MG63 (cell line): ENCODE data around the gene DUS1L. TPM values are rescaled to one million over a fixed set of nuclear protein-coding genes. Genes with fewer than 3 reads are reported as not detected.

Experiments
- DNase-seq: peaks from one replicate; pipeline ENCODE4 v3.0.0-alpha.2; 2020
- H3K27me3 ChIP-seq: fragments of 250-450 bp; sonication (Bioruptor Pico); 2 replicates; pipeline ENCODE4 v1.5.1; 2020; ENCODE audit warnings: mild to moderate bottlenecking, moderate library complexity
- H3K36me3 ChIP-seq: fragments of 250-450 bp; sonication (Bioruptor Pico); 2 replicates; pipeline ENCODE4 v1.5.1; 2020; ENCODE audit warnings: mild to moderate bottlenecking, moderate library complexity
- H3K4me3 ChIP-seq: fragments of 250-450 bp; sonication (Bioruptor Pico); 2 replicates; pipeline ENCODE4 v1.5.1; 2020; ENCODE audit warnings: mild to moderate bottlenecking, moderate library complexity
- H3K9me3 ChIP-seq: fragments of 250-450 bp; sonication (Bioruptor Pico); 2 replicates; pipeline ENCODE4 v1.5.1; 2020; ENCODE audit warnings: mild to moderate bottlenecking, moderate library complexity
- total RNA-seq: library from RNA; depleted of rRNA; stranded (reverse); fragments of >200 nt; shearing (Covaris generic); gene quantifications from 2 replicates; pipeline ENCODE4 v1.2.3, GENCODE V29; 2014; ENCODE audit warnings: low replicate concordance

DUS1L gene
- total RNA-seq, 1 experiment from 2014 or later: 104 TPM

- no peaks in the 10 kb centered on the region for H3K27me3 ChIP-seq
- H3K9me3 ChIP-seq: no peaks in the 10 kb centered on the region
- DNase-seq: no peak
- peak within 1 kb of the TSS; percentile 25 for H3K4me3 ChIP-seq
- peaks cover 13% of the 10 kb centered on the region for H3K36me3 ChIP-seq
These were observed 34.2 kb downstream of the DUS1L start, which contains the start of gene RAC3 for GRCh38 chr17:82031303-82031884. TSS of gene RAC3 (plus strand) at chr17:82031678. CDS start at chr17:82031762, 84 bp downstream.

DNA sequence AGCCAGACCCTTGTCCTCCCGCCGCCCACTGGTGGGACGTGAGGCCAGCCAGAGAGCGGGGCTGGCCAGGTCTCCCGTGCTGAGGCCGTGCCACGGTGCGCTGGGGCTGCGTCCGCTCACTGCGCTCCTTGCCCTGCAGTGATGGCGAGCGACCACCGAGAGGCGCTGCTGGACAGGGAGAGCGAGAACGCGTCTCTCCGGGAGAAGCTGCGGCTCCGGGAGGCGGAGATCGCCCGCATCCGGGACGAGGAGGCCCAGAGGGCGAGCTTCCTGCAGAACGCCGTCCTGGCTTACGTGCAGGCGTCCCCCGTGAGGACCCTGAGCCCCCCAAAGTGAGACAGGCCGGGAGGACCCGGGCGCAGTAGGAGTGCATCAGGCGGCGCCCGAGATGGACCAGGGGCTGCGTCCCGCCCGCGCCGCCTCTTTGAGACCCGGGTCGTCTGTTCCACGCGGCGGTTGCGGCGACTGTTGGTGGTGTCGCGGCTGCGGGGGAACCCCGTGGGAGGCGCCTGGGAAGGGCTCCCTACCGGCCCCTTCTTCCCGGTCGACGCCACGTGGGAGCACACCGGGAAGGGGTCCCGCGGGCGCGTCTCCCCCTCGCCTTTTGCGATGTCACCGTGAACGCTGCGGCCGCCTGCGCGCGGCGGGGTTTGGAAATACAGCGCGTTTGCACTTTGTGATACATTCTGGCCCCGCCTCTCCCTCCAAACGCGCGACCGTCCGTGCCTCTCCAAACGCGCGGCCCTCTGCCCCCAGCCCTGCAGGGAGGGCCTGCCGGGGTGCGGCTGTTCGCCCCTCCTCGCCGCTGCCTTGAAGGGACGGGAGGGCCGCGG is 34.9 kb downstream of the DUS1L start:
- H3K27me3 ChIP-seq: no peaks in the 10 kb centered on the region
- H3K9me3 ChIP-seq: no peaks in the 10 kb centered on the region
- no peak for DNase-seq
- no peak overlapping the region for H3K4me3 ChIP-seq
- peaks cover 12% of the 10 kb centered on the region for H3K36me3 ChIP-seq

DNA sequence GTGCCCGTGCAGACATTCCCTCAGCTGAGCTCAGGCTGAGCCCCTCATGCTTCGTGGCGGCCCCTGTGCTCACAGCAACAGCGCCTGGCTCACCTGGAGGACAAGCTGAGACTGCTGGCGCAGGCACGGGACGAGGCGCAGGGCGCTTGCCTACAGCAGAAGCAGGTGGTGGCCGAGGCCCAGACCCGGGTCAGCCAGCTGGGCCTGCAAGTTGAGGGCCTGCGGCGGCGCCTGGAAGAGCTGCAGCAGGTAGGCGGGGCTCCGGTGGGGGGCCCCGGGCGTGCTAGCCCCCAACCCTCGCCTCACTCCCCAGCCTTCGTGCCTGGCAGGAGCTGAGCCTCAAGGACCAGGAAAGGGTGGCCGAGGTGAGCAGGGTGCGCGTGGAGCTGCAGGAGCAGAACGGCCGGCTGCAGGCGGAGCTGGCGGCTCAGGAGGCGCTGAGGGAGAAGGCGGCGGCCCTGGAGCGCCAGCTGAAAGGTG is 35.6 kb downstream of the DUS1L start:
- no peak for DNase-seq
- Histone ChIP-seq H3K36me3 (peaks cover 9% of the 10 kb centered on the region), H3K9me3 (no peaks in the 10 kb centered on the region), H3K4me3 (no peak overlapping the region), H3K27me3 (no peaks in the 10 kb centered on the region)

- Histone ChIP-seq H3K27me3 (no peaks in the 10 kb centered on the region), H3K4me3 (no peak overlapping the region), H3K9me3 (no peaks in the 10 kb centered on the region), H3K36me3 (peaks cover 9% of the 10 kb centered on the region)
- DNase-seq: no peak
These were observed 36.2 kb downstream of the DUS1L start for GRCh38 chr17:82029391-82029790.

GRCh38 chr17:82028966-82029365 is 36.6 kb downstream of the DUS1L start:
- H3K27me3 ChIP-seq: no peaks in the 10 kb centered on the region
- H3K36me3 ChIP-seq: peaks cover 9% of the 10 kb centered on the region
- no peaks in the 10 kb centered on the region for H3K9me3 ChIP-seq
- no peak overlapping the region for H3K4me3 ChIP-seq
- DNase-seq: no peak

GRCh38 chr17:82028246-82028645 is 37.4 kb downstream of the DUS1L start:
- Histone ChIP-seq H3K9me3 (no peaks in the 10 kb centered on the region), H3K4me3 (no peak overlapping the region), H3K27me3 (no peaks in the 10 kb centered on the region), H3K36me3 (peaks cover 9% of the 10 kb centered on the region)
- no peak for DNase-seq

GRCh38 chr17:82025401-82026107 is 40.0 kb downstream of the DUS1L start:
- H3K9me3 ChIP-seq: no peaks in the 10 kb centered on the region
- no peaks in the 10 kb centered on the region for H3K27me3 ChIP-seq
- H3K4me3 ChIP-seq: no peak overlapping the region
- DNase-seq: no peak
- peaks cover 6% of the 10 kb centered on the region for H3K36me3 ChIP-seq

DNA sequence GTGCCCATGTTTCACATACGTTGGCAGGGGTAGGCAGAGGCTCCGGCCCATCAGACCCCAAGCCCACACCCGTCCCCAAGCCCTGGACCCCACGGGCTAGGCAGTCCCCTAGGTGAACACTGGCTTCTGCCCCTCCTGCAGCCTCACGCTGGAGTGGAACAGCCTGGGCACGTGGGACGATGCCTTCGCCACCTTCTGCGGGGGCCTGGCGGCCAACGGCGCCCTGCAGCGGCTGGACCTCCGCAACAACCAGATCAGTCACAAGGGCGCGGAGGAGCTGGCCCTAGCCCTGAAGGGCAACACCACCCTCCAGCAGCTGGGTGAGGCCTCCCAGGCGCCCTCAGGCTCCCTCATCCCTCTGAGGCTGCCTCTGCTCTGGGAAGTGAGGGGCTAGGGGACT is 40.7 kb downstream of the DUS1L start:
- no peaks in the 10 kb centered on the region for H3K27me3 ChIP-seq
- no peak for DNase-seq
- H3K4me3 ChIP-seq: no peak overlapping the region
- H3K9me3 ChIP-seq: no peaks in the 10 kb centered on the region
- peaks cover 9% of the 10 kb centered on the region for H3K36me3 ChIP-seq

DNA sequence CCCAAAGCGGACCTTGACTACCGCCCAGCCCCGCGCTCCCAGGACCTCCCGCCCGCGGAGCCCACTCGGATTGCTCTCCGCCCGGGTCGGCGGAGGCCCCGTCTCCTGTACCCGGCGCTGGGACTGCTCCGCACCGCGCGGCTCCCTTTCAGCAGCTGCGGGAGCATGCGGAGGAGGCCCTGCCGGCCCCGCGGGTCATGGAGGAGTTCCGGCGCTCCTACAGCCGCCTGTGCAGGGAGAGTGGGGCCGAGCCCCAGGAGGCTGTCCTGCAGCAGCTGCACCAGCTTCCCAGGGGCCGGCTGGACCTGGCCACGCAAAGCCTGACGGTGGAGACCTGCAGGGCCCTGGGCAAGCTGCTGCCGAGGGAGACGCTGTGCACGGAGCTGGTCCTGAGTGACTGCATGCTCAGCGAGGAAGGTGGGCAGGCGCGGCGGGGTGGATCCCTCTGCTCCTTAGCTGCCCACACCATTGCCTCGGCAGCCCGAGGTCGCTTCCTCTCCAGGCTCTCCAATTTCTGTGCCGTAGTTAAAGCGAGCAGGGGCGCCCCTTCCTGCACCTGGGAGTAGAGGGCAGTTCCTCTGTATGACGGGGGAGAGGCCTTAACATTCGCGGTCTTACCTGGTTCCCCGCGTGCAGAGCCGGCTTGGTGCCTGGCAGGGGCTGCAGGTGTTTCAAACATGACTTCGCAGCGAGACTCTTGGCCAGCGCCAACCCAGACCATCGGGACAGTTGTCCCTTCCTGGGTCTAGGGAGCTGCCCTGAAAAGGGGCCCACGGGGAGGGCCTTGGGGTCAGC is 42.0 kb downstream of the DUS1L start:
- no peaks in the 10 kb centered on the region for H3K27me3 ChIP-seq
- H3K4me3 ChIP-seq: peak overlapping the region; percentile 73
- no peaks in the 10 kb centered on the region for H3K9me3 ChIP-seq
- DNase-seq: no peak
- peaks cover 17% of the 10 kb centered on the region for H3K36me3 ChIP-seq

DNA sequence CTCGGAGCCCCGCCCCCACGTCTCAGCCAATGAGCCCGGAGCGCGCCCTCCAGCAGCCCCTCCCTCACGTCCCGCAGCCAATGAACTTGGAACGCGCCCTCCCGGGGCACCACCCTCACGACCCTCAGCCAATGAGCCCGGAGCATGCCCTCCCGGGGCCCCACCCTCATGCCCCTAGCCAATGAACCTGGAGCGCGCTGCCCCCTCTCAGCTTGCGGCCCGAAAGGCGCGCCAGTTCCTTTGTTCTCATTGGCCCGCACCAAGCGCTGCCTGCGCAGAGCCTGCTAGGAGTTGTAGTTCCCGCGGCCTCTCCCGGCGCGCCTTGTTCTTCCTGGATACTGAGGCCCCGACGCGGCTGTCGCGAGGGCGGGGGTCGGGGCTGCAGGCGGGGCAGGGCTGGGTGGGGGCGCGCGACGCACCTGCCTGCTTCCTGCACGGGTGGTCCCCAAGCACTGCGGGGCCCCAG is 42.6 kb downstream of the DUS1L start, which contains the start of gene LRRC45:
Gene LRRC45 (plus strand): TSS at position 325 of the 466 bp plus-strand sequence. CDS start 339 bp downstream, outside the sequence.
- Histone ChIP-seq H3K27me3 (no peaks in the 10 kb centered on the region), H3K9me3 (no peaks in the 10 kb centered on the region), H3K4me3 (peak within 1 kb of the TSS; percentile 94), H3K36me3 (peaks cover 22% of the 10 kb centered on the region)
- peak; percentile 100 for DNase-seq

DNA sequence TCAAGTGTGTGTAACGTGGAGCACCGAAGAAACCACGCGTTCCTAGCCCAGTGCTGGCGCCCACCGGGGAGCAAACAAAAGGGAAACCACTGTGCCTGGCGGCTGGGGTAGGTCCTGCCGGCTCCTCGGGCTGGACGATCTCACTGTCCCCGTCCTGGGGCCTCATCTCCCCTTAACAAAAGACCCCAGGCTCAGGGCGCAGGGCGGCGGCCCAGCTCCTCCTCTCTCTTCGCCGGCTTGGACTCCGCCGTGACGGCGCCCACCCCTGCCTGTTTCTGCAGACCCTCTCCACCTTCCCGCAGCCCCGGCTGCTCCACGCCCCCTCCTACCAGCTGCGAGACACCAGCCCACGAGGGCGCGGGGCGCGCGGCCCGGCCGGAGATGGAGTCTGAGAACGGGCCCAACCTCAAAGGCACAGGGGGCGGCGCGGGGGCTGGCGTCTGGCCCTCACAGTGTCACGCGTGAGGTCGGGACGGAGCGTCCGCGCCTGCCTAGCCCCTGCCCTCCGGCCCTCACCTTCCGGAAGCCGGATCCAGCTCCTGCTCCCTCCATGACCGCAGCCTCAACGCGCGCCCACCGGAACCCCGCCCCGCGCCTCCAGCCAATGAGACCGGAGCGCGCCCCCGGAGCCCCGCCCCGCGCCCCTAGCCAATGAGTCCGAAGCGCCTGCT is 43.2 kb downstream of the DUS1L start, which contains the start of gene CENPX:
Gene CENPX (minus strand): TSS at position 569 of the 671 bp plus-strand sequence. CDS start 17 bp downstream, at position 552.
- no peak for DNase-seq
- Histone ChIP-seq H3K4me3 (peak within 1 kb of the TSS; percentile 94), H3K9me3 (no peaks in the 10 kb centered on the region), H3K27me3 (no peaks in the 10 kb centered on the region), H3K36me3 (peaks cover 25% of the 10 kb centered on the region)

- peak; percentile 46 for DNase-seq
- H3K4me3 ChIP-seq: peak overlapping the region; percentile 94
- H3K36me3 ChIP-seq: peaks cover 25% of the 10 kb centered on the region
- no peaks in the 10 kb centered on the region for H3K9me3 ChIP-seq
- H3K27me3 ChIP-seq: no peaks in the 10 kb centered on the region
These were observed 43.7 kb downstream of the DUS1L start for GRCh38 chr17:82021900-82022309.

DNA sequence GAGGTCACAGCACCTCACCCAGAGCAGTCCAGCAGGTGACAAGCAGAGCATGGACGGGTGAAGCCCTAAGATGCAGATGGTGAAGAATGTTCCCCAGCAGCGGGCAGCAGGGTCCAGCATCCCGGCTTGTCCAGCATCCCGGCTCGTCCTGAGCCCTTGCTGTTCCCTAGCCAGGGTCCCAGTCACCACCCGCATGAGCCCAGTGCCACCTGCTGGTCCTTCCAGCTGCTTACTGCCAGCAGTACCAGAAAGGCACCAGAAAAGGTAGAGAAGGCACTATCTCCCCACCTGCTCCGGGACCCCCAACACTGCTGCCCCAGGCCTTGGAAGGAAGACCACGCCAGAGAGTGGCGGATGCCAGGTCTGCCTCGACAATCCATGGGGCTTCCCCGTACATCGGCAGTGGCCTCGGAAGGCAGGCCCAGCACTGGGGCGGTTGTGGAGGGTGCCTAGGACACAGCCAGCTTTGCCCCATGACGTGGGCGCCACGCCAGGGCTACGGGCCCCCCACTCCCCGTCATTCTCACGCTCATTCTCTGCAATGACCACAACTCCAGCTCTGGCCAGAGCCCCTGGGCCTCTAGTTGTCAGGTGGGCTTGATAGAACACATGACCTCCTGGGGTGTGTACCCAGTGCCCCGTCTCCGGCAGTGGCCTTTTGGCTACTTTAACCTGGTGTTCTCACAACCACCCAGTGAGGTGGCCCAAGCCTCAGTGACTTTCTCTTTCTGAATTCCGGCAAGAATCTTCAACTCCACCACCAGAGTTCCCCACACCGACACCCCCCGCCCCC is 44.3 kb downstream of the DUS1L start:
- peaks cover 21% of the 10 kb centered on the region for H3K36me3 ChIP-seq
- H3K27me3 ChIP-seq: no peaks in the 10 kb centered on the region
- no peaks in the 10 kb centered on the region for H3K9me3 ChIP-seq
- peak; percentile 75 for DNase-seq
- H3K4me3 ChIP-seq: peak overlapping the region; percentile 94

- H3K9me3 ChIP-seq: no peaks in the 10 kb centered on the region
- H3K27me3 ChIP-seq: no peaks in the 10 kb centered on the region
- DNase-seq: no peak
- H3K36me3 ChIP-seq: peaks cover 21% of the 10 kb centered on the region
- peak overlapping the region; percentile 94; the same call in 1 of the 2 replicates for H3K4me3 ChIP-seq
These were observed 45.0 kb downstream of the DUS1L start for GRCh38 chr17:82020572-82021106.
